A673 (cell line): ENCODE data around the gene UBIAD1.
A peak's percentile ranks its signal among the peaks of the same experiment; 100 is the strongest.

ENCODE experiments used
- CTCF ChIP-seq: fragments of 300-800, 200-600 bp; sonication (generic); conservative IDR thresholded peaks from 2 replicates; pipeline ENCODE4 v1.5.1; 2017; ENCODE audit warnings: low read depth, mild to moderate bottlenecking, antibody characterized with exemption, low read length, moderate library complexity, mixed read lengths
- EZH2 ChIP-seq: fragments of 200-600 bp; sonication (generic); IDR thresholded peaks from 2 replicates; pipeline ENCODE4 v1.6.1; 2017; ENCODE audit warnings: borderline replicate concordance, low read depth, mild to moderate bottlenecking, mixed read lengths, antibody characterized with exemption, low read length; ENCODE audit not compliant: poor library complexity, severe bottlenecking

GRCh38 chr1:11285883-11286734 lies 13.1 kb downstream of the UBIAD1 start:
- TF ChIP-seq CTCF (peak; percentile 38; the same call in 1 of the 2 replicates), EZH2 (no peak)
